ENCODE data around the gene EIF2AK3. TPM values are rescaled to one million over a fixed set of nuclear protein-coding genes. Genes with fewer than 3 reads are reported as not detected.

Gene EIF2AK3
- total and polyA plus RNA-seq, 2 of the 13 experiments (the other 11 are each of a cell fraction or from before 2014, with no cell fraction given): 10.3 to 30.6 TPM

- TF ChIP-seq TERF1 (CRISPR knock-in tag; IDR thresholded peaks at IDR 0.05): 0 out of 2 replicates have a peak, but pooled peaks have one; percentile 69
- TF ChIP-seq TARDBP (CRISPR knock-in tag; IDR thresholded peaks at IDR 0.05): peak; percentile 36
- no peak; the same call in 1 of the 2 replicates for TF ChIP-seq NFKB2 (CRISPR knock-in tag; IDR thresholded peaks at IDR 0.05; ENCODE audit: borderline replicate concordance)
- TF ChIP-seq ZMAT5 (CRISPR knock-in tag; IDR thresholded peaks at IDR 0.05; ENCODE audit: borderline replicate concordance, low read depth): no peak
- TF ChIP-seq HOMEZ (CRISPR knock-in tag; IDR thresholded peaks at IDR 0.05; ENCODE audit: low read depth): peak; percentile 74
- TF ChIP-seq RNF2 (conservative IDR thresholded peaks at IDR 0.05; ENCODE audit: low read depth): no peak
- 0 out of 2 replicates have a peak, but pooled peaks have one; percentile 53 for TF ChIP-seq SMAD9 (CRISPR knock-in tag; IDR thresholded peaks at IDR 0.05)
- no peak; the same call in 1 of the 2 replicates for TF ChIP-seq ZSCAN20 (CRISPR knock-in tag; IDR thresholded peaks at IDR 0.05; ENCODE audit: borderline replicate concordance)
- TF ChIP-seq LBX2 (CRISPR knock-in tag; IDR thresholded peaks at IDR 0.05; ENCODE audit: borderline replicate concordance): peak; percentile 83; the same call in 1 of the 2 replicates
- TF ChIP-seq NCOR1 (IDR thresholded peaks at IDR 0.05; ENCODE audit: borderline replicate concordance, low read length): no peak
- TF ChIP-seq ZSCAN31 (CRISPR knock-in tag; IDR thresholded peaks at IDR 0.05; ENCODE audit: low read depth): peak; percentile 54; the same call in 1 of the 2 replicates
- no peak for TF ChIP-seq ZKSCAN8 (CRISPR knock-in tag; IDR thresholded peaks at IDR 0.05; ENCODE audit: borderline replicate concordance)
- TF ChIP-seq CENPT (CRISPR knock-in tag; IDR thresholded peaks at IDR 0.05; ENCODE audit: low read depth): peak; percentile 69; the same call in 1 of the 2 replicates
- peak; percentile 81 for TF ChIP-seq THRA (CRISPR knock-in tag; IDR thresholded peaks at IDR 0.05; ENCODE audit: borderline replicate concordance)
- no peak for TF ChIP-seq MED8 (CRISPR knock-in tag; IDR thresholded peaks at IDR 0.05; ENCODE audit: insufficient replicate concordance)
- no peak; a peak in 1 of 4 replicates for TF ChIP-seq HMGXB4 (CRISPR knock-in tag; IDR thresholded peaks at IDR 0.05; ENCODE audit: borderline replicate concordance in 1 of 2, low read depth in 1 of 2)
- no peak for TF ChIP-seq NFE2L2 (IDR thresholded peaks at IDR 0.05; ENCODE audit: low read length)
- peak; percentile 80 for TF ChIP-seq PHF20 (CRISPR knock-in tag; IDR thresholded peaks at IDR 0.05)
- TF ChIP-seq ZNF264 (CRISPR knock-in tag; IDR thresholded peaks at IDR 0.05): no peak
Observed at GRCh38 chr2:88627055-88627855, at the start of gene EIF2AK3 (continued).
